Activated CD8-positive, alpha-beta memory T cell treated with anti-CD3 and anti-CD28 coated beads, Interleukin-2, amount 50 U/mL, for 24 hours (primary cell): ENCODE results near the gene PNPLA7.
A peak's percentile ranks its signal among the peaks of the same experiment; 100 is the strongest.

Experiments
- DNase-seq: peaks from one replicate; pipeline ENCODE4 v3.0.0-alpha.2; 2020; ENCODE audit errors: extremely low read depth

Gene PNPLA7

GRCh38 chr9:137434498-137435380 lies 115.5 kb downstream of the PNPLA7 start:
- DNase-seq = no peak

- DNase-seq = no peak
Observed at GRCh38 chr9:137433916-137434431, 116.2 kb downstream of the PNPLA7 start.

- no peak for DNase-seq
Observed at GRCh38 chr9:137433349-137433915, 116.8 kb downstream of the PNPLA7 start.

GRCh38 chr9:137432687-137433348 lies 117.4 kb downstream of the PNPLA7 start:
- DNase-seq = no peak

- DNase-seq = no peak
Observed at GRCh38 chr9:137431416-137431931, 118.7 kb downstream of the PNPLA7 start.

- DNase-seq = no peak
Observed at GRCh38 chr9:137430723-137431415, 119.3 kb downstream of the PNPLA7 start.

GRCh38 chr9:137429974-137430722 lies 120.1 kb downstream of the PNPLA7 start:
- no peak for DNase-seq

- DNase-seq = no peak
Observed at GRCh38 chr9:137429546-137429890, 120.7 kb downstream of the PNPLA7 start.

- DNase-seq = no peak
Observed at GRCh38 chr9:137428841-137429545, 121.2 kb downstream of the PNPLA7 start.

GRCh38 chr9:137428311-137428630 lies 121.9 kb downstream of the PNPLA7 start:
- no peak for DNase-seq

- no peak for DNase-seq
Observed at GRCh38 chr9:137427454-137428310, 122.5 kb downstream of the PNPLA7 start.

GRCh38 chr9:137426018-137426681 lies 124.1 kb downstream of the PNPLA7 start:
- DNase-seq = no peak

GRCh38 chr9:137423514-137424291 lies 126.5 kb downstream of the PNPLA7 start:
- no peak for DNase-seq

- peak; percentile 85 for DNase-seq
Observed at GRCh38 chr9:137422604-137423513, 127.3 kb downstream of the PNPLA7 start, which contains the start of the genes EXD3 and NOXA1. Gene EXD3, minus strand, starts transcription at chr9:137423162. Its CDS starts 27,805 bp downstream, at chr9:137395357. Gene NOXA1, plus strand, starts transcription at chr9:137423393. Its CDS starts 137 bp downstream, at chr9:137423530.

GRCh38 chr9:137421838-137422603 lies 128.2 kb downstream of the PNPLA7 start:
- DNase-seq = no peak
